Activated T-cell treated with anti-CD3 and anti-CD28 coated beads, Interleukin-2, amount 50 U/mL, for 72 hours (primary cell): ENCODE results near the gene HYKK. TPM values are rescaled to one million over a fixed set of nuclear protein-coding genes. Genes with fewer than 3 reads are reported as not detected.
"Not testable (repeated sequence)": the region's sequence is repeated elsewhere in the genome, so short reads cannot be mapped to it uniquely, and the experiment has no call there.

Experiments used
- ATAC-seq, 2 donors: fragments of 150-1000 bp; cut with Tn5 transposase; replicated peaks in 1 of 2; 2 replicates each; pipeline ENCODE4 v1.10.0; 2021; ENCODE audit warnings: moderate library complexity in 2 of 2, mild to moderate bottlenecking in 1 of 2
- DNase-seq, 2 donors: peaks; one replicate each; pipeline ENCODE4 v3.0.0; 2021 to 2022; ENCODE audit warnings: mixed read lengths in 1 of 2
- H3K27ac Mint-ChIP-seq: one replicate; pipeline ENCODE4 v1.8.0; 2022; ENCODE audit warnings: mild to moderate bottlenecking, moderate library complexity, mixed read lengths
- H3K27me3 Mint-ChIP-seq: one replicate; pipeline ENCODE4 v1.8.0; 2022; ENCODE audit warnings: low read depth, mixed read lengths
- H3K36me3 Mint-ChIP-seq, 2 donors: one replicate each; pipeline ENCODE4 v1.8.0; 2022; ENCODE audit warnings: mixed read lengths in 2 of 2, mild to moderate bottlenecking in 1 of 2; ENCODE audit not compliant: insufficient read depth in 2 of 2
- H3K4me1 Mint-ChIP-seq: one replicate; pipeline ENCODE4 v1.8.0; 2022; ENCODE audit warnings: low read depth, mixed read lengths
- H3K4me3 Mint-ChIP-seq, 2 donors: one replicate each; pipeline ENCODE4 v1.8.0; 2022; ENCODE audit warnings: mild to moderate bottlenecking in 2 of 2, mixed read lengths in 2 of 2, moderate library complexity in 2 of 2
- H3K9me3 Mint-ChIP-seq, 2 donors: one replicate each; pipeline ENCODE4 v1.8.0; 2022; ENCODE audit warnings: mixed read lengths in 2 of 2
- total RNA-seq, 2 donors: library from RNA; stranded (reverse); gene quantifications; one replicate each; pipeline ENCODE4 v1.2.3, GENCODE V29; 2022

Gene HYKK
- total RNA-seq, 2 donors from 2014 or later: 2.8 to 2.9 TPM

GRCh38 chr15:78520035-78520434 lies 12.7 kb downstream of the HYKK start:
- not testable (repeated sequence) for ATAC-seq, DNase-seq, H3K4me1 Mint-ChIP-seq, H3K9me3 Mint-ChIP-seq, H3K27ac Mint-ChIP-seq, H3K36me3 Mint-ChIP-seq, H3K4me3 Mint-ChIP-seq, H3K27me3 Mint-ChIP-seq

GRCh38 chr15:78524230-78524629 lies 16.9 kb downstream of the HYKK start:
- no peaks in the 10 kb centered on the region for H3K9me3 Mint-ChIP-seq
- H3K4me1 Mint-ChIP-seq: no peaks in the 10 kb centered on the region
- H3K4me3 Mint-ChIP-seq: no peak overlapping the region
- no peaks in the 10 kb centered on the region for H3K27me3 Mint-ChIP-seq
- DNase-seq: no peak
- no peak overlapping the region for H3K27ac Mint-ChIP-seq
- ATAC-seq: no peak
- H3K36me3 Mint-ChIP-seq: peaks cover 2% of the 10 kb centered on the region in 2 donors

GRCh38 chr15:78527325-78527724 lies 19.9 kb downstream of the HYKK start:
- Mint-ChIP-seq H3K4me3 (no peak overlapping the region), H3K27ac (no peak overlapping the region), H3K36me3 (peaks cover 2% of the 10 kb centered on the region in 2 donors), H3K27me3 (no peaks in the 10 kb centered on the region), H3K9me3 (no peaks in the 10 kb centered on the region), H3K4me1 (no peaks in the 10 kb centered on the region)
- DNase-seq: no peak
- no peak for ATAC-seq

- Mint-ChIP-seq H3K36me3 (no peaks in the 10 kb centered on the region), H3K4me1 (no peaks in the 10 kb centered on the region)
Measured at GRCh38 chr15:78533331-78533730, 26.0 kb downstream of the HYKK start.

GRCh38 chr15:78536134-78536533 lies 28.8 kb downstream of the HYKK start:
- H3K4me1 Mint-ChIP-seq: peaks cover 14% of the 10 kb centered on the region
- no peak overlapping the region for H3K27ac Mint-ChIP-seq
- H3K4me3 Mint-ChIP-seq: no peak overlapping the region
- peaks cover 0 to 1% of the 10 kb centered on the region in 2 donors for H3K9me3 Mint-ChIP-seq
- peaks cover 2 to 4% of the 10 kb centered on the region in 2 donors for H3K36me3 Mint-ChIP-seq
- ATAC-seq: no peak
- no peak for DNase-seq
- H3K27me3 Mint-ChIP-seq: no peaks in the 10 kb centered on the region

More at GRCh38 chr15:78533331-78533730, 26.0 kb downstream of the HYKK start:
- H3K27ac Mint-ChIP-seq: no peak overlapping the region
- DNase-seq: no peak
- ATAC-seq: no peak
- H3K4me3 Mint-ChIP-seq: no peak overlapping the region
- H3K27me3 Mint-ChIP-seq: no peaks in the 10 kb centered on the region
- no peaks in the 10 kb centered on the region for H3K9me3 Mint-ChIP-seq

GRCh38 chr15:78537266-78537905 lies 30.0 kb downstream of the HYKK start:
- Mint-ChIP-seq H3K9me3 (peaks cover 0 to 1% of the 10 kb centered on the region in 2 donors), H3K4me3 (no peak overlapping the region), H3K36me3 (peaks cover 8 to 10% of the 10 kb centered on the region in 2 donors), H3K4me1 (peaks cover 26% of the 10 kb centered on the region), H3K27me3 (no peaks in the 10 kb centered on the region), H3K27ac (no peak overlapping the region)
- no peak for ATAC-seq
- DNase-seq: no peak

GRCh38 chr15:78538358-78538757 lies 31.0 kb downstream of the HYKK start:
- peak overlapping the region in 1 of 2 donors; percentile 1 for H3K4me3 Mint-ChIP-seq
- H3K36me3 Mint-ChIP-seq: peaks cover 10 to 14% of the 10 kb centered on the region in 2 donors
- peaks cover 0 to 1% of the 10 kb centered on the region in 2 donors for H3K9me3 Mint-ChIP-seq
- no peak for DNase-seq
- H3K27me3 Mint-ChIP-seq: no peaks in the 10 kb centered on the region
- H3K4me1 Mint-ChIP-seq: peaks cover 35% of the 10 kb centered on the region
- no peak for ATAC-seq
- H3K27ac Mint-ChIP-seq: no peak overlapping the region

GRCh38 chr15:78539464-78540140 lies 32.2 kb downstream of the HYKK start:
- peaks cover 10 to 20% of the 10 kb centered on the region in 2 donors for H3K36me3 Mint-ChIP-seq
- not testable (repeated sequence) for DNase-seq

GRCh38 chr15:78540141-78540870 lies 32.9 kb downstream of the HYKK start, which contains the start of gene PSMA4:
Gene PSMA4, plus strand, starts transcription at chr15:78540444. Its CDS starts 1,484 bp downstream, at chr15:78541928.
- Mint-ChIP-seq H3K27ac (peak within 1 kb of the TSS; percentile 93), H3K36me3 (peaks cover 10 to 20% of the 10 kb centered on the region in 2 donors), H3K9me3 (peaks cover 0 to 1% of the 10 kb centered on the region in 2 donors), H3K4me1 (peaks cover 48% of the 10 kb centered on the region), H3K27me3 (no peaks in the 10 kb centered on the region), H3K4me3 (peak within 1 kb of the TSS; percentile 89 to 94)
- DNase-seq (peak; percentile 92 to 96), ATAC-seq (peak; percentile 91 to 92)

More at GRCh38 chr15:78539464-78540140, 32.2 kb downstream of the HYKK start:
- H3K27me3 Mint-ChIP-seq, H3K9me3 Mint-ChIP-seq, ATAC-seq: not testable (repeated sequence)
- Mint-ChIP-seq H3K27ac (peak overlapping the region; percentile 93), H3K4me3 (peak overlapping the region; percentile 89 to 94), H3K4me1 (peaks cover 48% of the 10 kb centered on the region)

- H3K27ac Mint-ChIP-seq: peak overlapping the region; percentile 93
- peak; percentile 23 to 31 for ATAC-seq
Measured at GRCh38 chr15:78540871-78541743, 33.7 kb downstream of the HYKK start.

GRCh38 chr15:78541744-78542034 lies 34.3 kb downstream of the HYKK start:
- DNase-seq (no peak), ATAC-seq (no peak)
- H3K27ac Mint-ChIP-seq: peak overlapping the region; percentile 93
- H3K4me1 Mint-ChIP-seq: peaks cover 48% of the 10 kb centered on the region
- peak overlapping the region; percentile 89 to 94 for H3K4me3 Mint-ChIP-seq
- H3K9me3 Mint-ChIP-seq: peaks cover 0 to 1% of the 10 kb centered on the region in 2 donors
- no peaks in the 10 kb centered on the region for H3K27me3 Mint-ChIP-seq
- H3K36me3 Mint-ChIP-seq: peaks cover 10 to 27% of the 10 kb centered on the region in 2 donors

More at GRCh38 chr15:78540871-78541743, 33.7 kb downstream of the HYKK start:
- peak overlapping the region; percentile 89 to 94 for H3K4me3 Mint-ChIP-seq
- no peaks in the 10 kb centered on the region for H3K27me3 Mint-ChIP-seq
- peaks cover 48% of the 10 kb centered on the region for H3K4me1 Mint-ChIP-seq
- H3K36me3 Mint-ChIP-seq: peaks cover 10 to 22% of the 10 kb centered on the region in 2 donors
- peaks cover 0 to 1% of the 10 kb centered on the region in 2 donors for H3K9me3 Mint-ChIP-seq
- DNase-seq: peak; percentile 34

GRCh38 chr15:78542647-78543046 lies 35.3 kb downstream of the HYKK start:
- H3K27me3 Mint-ChIP-seq: no peaks in the 10 kb centered on the region
- H3K36me3 Mint-ChIP-seq: peaks cover 10 to 27% of the 10 kb centered on the region in 2 donors
- peaks cover 0 to 1% of the 10 kb centered on the region in 2 donors for H3K9me3 Mint-ChIP-seq
- peak overlapping the region; percentile 93 for H3K27ac Mint-ChIP-seq
- H3K4me1 Mint-ChIP-seq: peaks cover 48% of the 10 kb centered on the region
- DNase-seq: no peak
- peak overlapping the region; percentile 89 to 94 for H3K4me3 Mint-ChIP-seq
- ATAC-seq: no peak
